Ovary (tissue), 9 donors: ENCODE data around the gene MASP2. TPM values are rescaled to one million over a fixed set of nuclear protein-coding genes. Genes with fewer than 3 reads are reported as not detected.

Source experiments
- DNase-seq, 5 donors: peaks; one replicate each; pipeline ENCODE4 v3.0.0-alpha.2; 2019 to 2020
- H3K27ac ChIP-seq, 2 donors: fragments of 200-600 bp; one replicate each; pipeline versions ENCODE4 v1.5.1 to v1.8.0; 2019 to 2022
- H3K27me3 ChIP-seq: fragments of 200-600 bp; one replicate; pipeline ENCODE4 v1.8.0; 2022
- H3K36me3 ChIP-seq: fragments of 200-600 bp; sonication (generic); one replicate; pipeline ENCODE4 v1.5.1; 2019
- H3K4me1 ChIP-seq: one replicate; pipeline ENCODE4 v1.8.1; 2013; ENCODE audit warnings: mild to moderate bottlenecking, moderate library complexity; ENCODE audit not compliant: insufficient read depth
- H3K4me3 ChIP-seq: fragments of 200-600 bp; sonication (generic); one replicate; pipeline ENCODE4 v1.5.1; 2017
- H3K9me3 ChIP-seq, 2 donors: fragments of 200-600 bp in 1 of 2; sonication (generic) in 1 of 2; one replicate each; pipeline versions ENCODE4 v1.5.1 to v1.8.1; 2013 to 2019; ENCODE audit warnings: mild to moderate bottlenecking in 1 of 2, moderate library complexity in 1 of 2
- EP300 ChIP-seq: sonication (generic); formaldehyde crosslinking; IDR thresholded peaks from one replicate; pipeline ENCODE4 v1.6.1; 2017; ENCODE audit warnings: antibody characterized with exemption
- POLR2A ChIP-seq: fragments of 450-650 bp; IDR thresholded peaks from one replicate; pipeline ENCODE4 v1.6.1; 2017; ENCODE audit warnings: antibody characterized with exemption, mild to moderate bottlenecking, moderate library complexity
- WGBS, 3 donors: extraction: QIAGEN DNeasy Blood & Tissue Kit in 1 of 3; methylation state at CpG; one replicate each; pipeline versions ENCODE4 v1.1.5 to v1.1.7; 2013 to 2017; 5-methylcytosine and 5-hydroxymethylcytosine counted together
- intact Hi-C, 4 donors: fragments of 100-400 bp; cut with DNase I; formaldehyde crosslinking; loops; one replicate each; pipeline versions ENCODE4 v1.11.0 to v1.15.1; 2022 to 2023
- polyA plus RNA-seq, 2 donors: library from polyadenylated mRNA; stranded (reverse); fragments of 200-250 nt in 1 of 2; fragments of 350-450 nt in 1 of 2; fragmentation: Illumina TruSeq in 1 of 2; extraction: RNeasy Lipid Tissue Mini Kit (QIAGEN cat#74804) in 1 of 2; gene quantifications; one replicate each; pipeline ENCODE4 v1.2.3, GENCODE V29; 2013 to 2014
- total RNA-seq, 7 donors: library from RNA; depleted of rRNA in 2 of 7; stranded (reverse); fragments of >200 nt in 2 of 7; fragmentation: NEBNext Ultra II Directional in 3 of 7; extraction: Animal tissue kit (Norgen Biotek cat#: 25700) in 3 of 7; gene quantifications; one replicate each; pipeline versions ENCODE4 v1.1.0 to v1.2.4, GENCODE V29; 2016 to 2023
- TF ChIP-seq, protein P1 (sequence below), 3 donors: fragments of 450-650 bp in 2 of 3; fragments of 200-600 bp in 1 of 3; IDR thresholded peaks; one replicate each; pipeline versions ENCODE4 v1.5.1 to v1.8.0; 2016 to 2022; ENCODE audit warnings: antibody characterized with exemption in 3 of 3, mild to moderate bottlenecking in 1 of 3
- donor health status: DM: no; HTN: no; CAD: no; lungs with moderate emphysema.
- donor health status: DM: no; HTN: no; CAD: no.
- donor health status: Bipolar disorder and iron deficiency.
- donor health status: DM: yes; HTN: yes; CAD: no.
- donor health status: DM: no; HTN: no; CAD: no.
- donor health status: DM: yes; HTN: yes; CAD: no.

MASP2 gene
- total and polyA plus RNA-seq, 9 donors: 0.08 to 0.10 TPM; not detected in 7

DNA sequence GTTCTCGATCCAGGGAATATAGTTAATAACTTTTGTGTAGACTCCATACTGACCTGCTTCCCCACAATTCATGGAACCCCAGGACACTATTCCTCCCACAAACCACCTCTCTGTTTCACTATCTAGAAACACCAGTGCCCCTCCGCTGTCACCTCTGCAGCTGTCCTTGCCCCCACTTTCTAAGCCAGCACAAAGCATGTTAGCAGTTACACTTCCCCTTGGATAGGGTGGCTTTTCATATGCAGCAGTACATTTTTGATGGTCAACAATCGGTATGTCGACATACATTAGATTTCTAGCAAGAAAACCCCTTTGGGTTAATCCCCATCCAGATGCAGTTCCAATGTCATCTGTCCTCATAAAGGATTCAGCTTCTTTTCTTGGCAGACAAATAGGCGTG is 20.1 kb downstream of the MASP2 start:
- TF ChIP-seq, protein P1, sequence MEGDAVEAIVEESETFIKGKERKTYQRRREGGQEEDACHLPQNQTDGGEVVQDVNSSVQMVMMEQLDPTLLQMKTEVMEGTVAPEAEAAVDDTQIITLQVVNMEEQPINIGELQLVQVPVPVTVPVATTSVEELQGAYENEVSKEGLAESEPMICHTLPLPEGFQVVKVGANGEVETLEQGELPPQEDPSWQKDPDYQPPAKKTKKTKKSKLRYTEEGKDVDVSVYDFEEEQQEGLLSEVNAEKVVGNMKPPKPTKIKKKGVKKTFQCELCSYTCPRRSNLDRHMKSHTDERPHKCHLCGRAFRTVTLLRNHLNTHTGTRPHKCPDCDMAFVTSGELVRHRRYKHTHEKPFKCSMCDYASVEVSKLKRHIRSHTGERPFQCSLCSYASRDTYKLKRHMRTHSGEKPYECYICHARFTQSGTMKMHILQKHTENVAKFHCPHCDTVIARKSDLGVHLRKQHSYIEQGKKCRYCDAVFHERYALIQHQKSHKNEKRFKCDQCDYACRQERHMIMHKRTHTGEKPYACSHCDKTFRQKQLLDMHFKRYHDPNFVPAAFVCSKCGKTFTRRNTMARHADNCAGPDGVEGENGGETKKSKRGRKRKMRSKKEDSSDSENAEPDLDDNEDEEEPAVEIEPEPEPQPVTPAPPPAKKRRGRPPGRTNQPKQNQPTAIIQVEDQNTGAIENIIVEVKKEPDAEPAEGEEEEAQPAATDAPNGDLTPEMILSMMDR (IDR thresholded peaks at IDR 0.05): no peak
- TF ChIP-seq EP300 (no peak), POLR2A (no peak)
- no peak overlapping the region for H3K27ac ChIP-seq
- H3K4me1 ChIP-seq: no peaks in the 10 kb centered on the region
- 85 to 87% (median 86%) methylated on average over 5 of the region's 5 CpGs for WGBS, 3 donors
- intact Hi-C loops: no loop called here
- no peak for DNase-seq
- no peaks in the 10 kb centered on the region for H3K27me3 ChIP-seq
- H3K36me3 ChIP-seq: no peaks in the 10 kb centered on the region
- no peaks in the 10 kb centered on the region for H3K9me3 ChIP-seq
- no peak overlapping the region for H3K4me3 ChIP-seq

DNA sequence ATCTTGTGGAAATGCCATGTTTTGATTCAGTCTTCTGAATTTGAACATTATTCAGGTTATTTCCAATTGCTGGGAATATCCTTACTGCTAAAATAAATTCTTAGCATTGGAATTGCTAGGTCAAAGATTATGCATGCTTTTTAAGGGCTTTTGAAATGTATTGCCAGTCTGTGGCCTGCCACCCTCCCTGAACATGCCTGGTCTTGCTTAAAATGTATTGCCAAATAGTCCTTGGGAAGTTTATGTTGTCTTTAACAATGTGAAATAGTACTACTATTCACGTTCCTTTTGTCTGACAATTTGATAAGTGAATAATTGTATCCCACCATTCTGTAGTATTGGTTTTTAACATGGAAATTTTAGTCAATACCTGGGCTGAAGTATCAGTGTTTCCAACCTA is 21.0 kb downstream of the MASP2 start:
- Histone ChIP-seq H3K27me3 (no peaks in the 10 kb centered on the region), H3K36me3 (no peaks in the 10 kb centered on the region), H3K9me3 (no peaks in the 10 kb centered on the region), H3K27ac (no peak overlapping the region), H3K4me1 (no peaks in the 10 kb centered on the region), H3K4me3 (no peak overlapping the region)
- 53 to 66% (median 57%) methylated on average over 1 of the region's 1 CpG for WGBS, 3 donors
- DNase-seq: no peak
- intact Hi-C loops: no loop called here
- no peak for TF ChIP-seq POLR2A
- TF ChIP-seq, protein P1 (IDR thresholded peaks at IDR 0.05): no peak
- TF ChIP-seq EP300: no peak

DNA sequence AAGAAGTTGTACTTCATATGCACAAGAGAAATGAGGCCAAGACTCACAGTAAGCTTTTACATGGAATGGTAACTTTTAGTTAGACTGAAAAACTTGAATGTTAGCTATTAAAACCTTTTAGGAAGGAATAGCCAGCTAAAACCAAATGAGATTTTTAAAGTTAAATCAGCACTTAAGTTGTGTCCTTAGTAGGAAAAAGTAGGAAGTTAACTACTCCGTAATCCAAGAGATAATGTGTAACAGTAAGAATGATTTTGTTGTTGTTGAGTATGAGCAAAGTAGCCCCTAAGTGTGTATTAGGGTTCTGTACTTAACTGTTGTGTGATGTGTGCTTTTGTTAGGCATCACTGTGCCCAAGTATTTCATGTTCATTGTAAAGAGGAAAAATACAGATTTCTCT is 21.4 kb downstream of the MASP2 start:
- H3K9me3 ChIP-seq: no peaks in the 10 kb centered on the region
- H3K36me3 ChIP-seq: no peaks in the 10 kb centered on the region
- no peak overlapping the region for H3K27ac ChIP-seq
- 86 to 96% (median 89%) methylated on average over 1 of the region's 1 CpG for WGBS, 3 donors
- no peaks in the 10 kb centered on the region for H3K4me1 ChIP-seq
- TF ChIP-seq POLR2A (no peak), EP300 (no peak)
- TF ChIP-seq, protein P1 (IDR thresholded peaks at IDR 0.05): no peak
- no peak for DNase-seq
- H3K4me3 ChIP-seq: no peak overlapping the region
- intact Hi-C loops: no loop called here
- H3K27me3 ChIP-seq: no peaks in the 10 kb centered on the region

DNA sequence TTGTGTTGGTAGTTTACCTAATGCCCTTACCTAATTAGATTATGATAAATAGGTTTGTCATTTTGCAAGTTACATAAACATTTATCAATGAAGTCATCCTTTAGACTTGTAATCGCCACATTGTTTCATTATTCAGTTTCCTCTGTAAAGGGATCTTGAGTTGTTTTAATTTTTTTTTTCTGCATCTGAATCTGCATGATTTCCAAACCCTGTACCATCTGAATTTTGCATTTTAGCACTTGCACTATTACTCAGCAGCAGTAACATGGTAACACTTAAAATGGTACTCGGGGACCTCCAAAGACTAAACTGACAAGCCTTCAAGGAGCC is 22.2 kb downstream of the MASP2 start:
- Histone ChIP-seq H3K4me3 (no peak overlapping the region), H3K9me3 (no peaks in the 10 kb centered on the region), H3K4me1 (no peaks in the 10 kb centered on the region), H3K27ac (no peak overlapping the region), H3K27me3 (no peaks in the 10 kb centered on the region), H3K36me3 (no peaks in the 10 kb centered on the region)
- WGBS, 3 donors: 80 to 85% (median 83%) methylated on average over 2 of the region's 2 CpGs
- intact Hi-C loops: no loop called here
- no peak for DNase-seq
- TF ChIP-seq EP300 (no peak), POLR2A (no peak)
- TF ChIP-seq, protein P1 (IDR thresholded peaks at IDR 0.05): no peak
